Neutrophil (primary cell): ENCODE measurements around the gene SLC35G1.

Source experiments
- H3K27ac ChIP-seq: fragments of 200-600 bp; sonication (generic); 2 replicates; pipeline ENCODE4 v1.5.1; 2016; ENCODE audit warnings: mild to moderate bottlenecking, moderate library complexity
- H3K27me3 ChIP-seq: fragments of 200-600 bp; sonication (generic); 2 replicates; pipeline ENCODE4 v1.6.0; 2016; ENCODE audit warnings: mild to moderate bottlenecking
- H3K36me3 ChIP-seq: fragments of 200-600 bp; sonication (generic); 2 replicates; pipeline ENCODE4 v1.5.1; 2017
- H3K4me1 ChIP-seq, 2 experiments: fragments of 200-600 bp in 1 of 2; sonication (generic) in 1 of 2; 1 replicate in 1 of 2; 2 replicates in 1 of 2; pipeline versions ENCODE4 v1.5.1 to v1.6.1; 2013 to 2016; ENCODE audit warnings: low read depth in 1 of 2, low read length in 1 of 2, mild to moderate bottlenecking in 1 of 2, moderate library complexity in 1 of 2; ENCODE audit not compliant: control insufficient read depth in 1 of 2, insufficient read depth in 1 of 2
- H3K4me3 ChIP-seq, 2 experiments: fragments of 200-600 bp in 1 of 2; sonication (generic) in 1 of 2; 1 replicate in 1 of 2; 2 replicates in 1 of 2; pipeline ENCODE4 v1.5.1; 2013 to 2016; ENCODE audit warnings: low read depth in 1 of 2, low read length in 1 of 2, mild to moderate bottlenecking in 1 of 2, moderate library complexity in 1 of 2
- H3K9me3 ChIP-seq: fragments of 200-600 bp; sonication (generic); 2 replicates; pipeline ENCODE4 v1.5.1; 2016
- CTCF ChIP-seq: fragments of 200-600 bp; sonication (generic); IDR thresholded peaks from 2 replicates; pipeline ENCODE4 v1.5.1; 2016; ENCODE audit warnings: antibody characterized with exemption

Gene SLC35G1

GRCh38 chr10:93907059-93907458 is 13.3 kb downstream of the SLC35G1 start:
- no peak overlapping the region for H3K27ac ChIP-seq
- no peaks in the 10 kb centered on the region for H3K9me3 ChIP-seq
- no peaks in the 10 kb centered on the region for H3K4me1 ChIP-seq
- no peak for TF ChIP-seq CTCF
- H3K36me3 ChIP-seq = no peaks in the 10 kb centered on the region
- H3K27me3 ChIP-seq = no peaks in the 10 kb centered on the region
- H3K4me3 ChIP-seq = no peak overlapping the region

- Histone ChIP-seq H3K27ac (no peak overlapping the region), H3K4me3 (no peak overlapping the region), H3K27me3 (no peaks in the 10 kb centered on the region), H3K4me1 (no peaks in the 10 kb centered on the region), H3K36me3 (no peaks in the 10 kb centered on the region), H3K9me3 (no peaks in the 10 kb centered on the region)
- no peak for TF ChIP-seq CTCF
These were observed 18.1 kb downstream of the SLC35G1 start for GRCh38 chr10:93911866-93912265.

GRCh38 chr10:93912444-93912843 is 18.7 kb downstream of the SLC35G1 start:
- TF ChIP-seq CTCF = no peak
- H3K27me3 ChIP-seq = no peaks in the 10 kb centered on the region

GRCh38 chr10:93913706-93914105 is 19.9 kb downstream of the SLC35G1 start:
- no peaks in the 10 kb centered on the region for H3K27me3 ChIP-seq
- no peaks in the 10 kb centered on the region for H3K9me3 ChIP-seq
- no peak overlapping the region for H3K27ac ChIP-seq
- no peaks in the 10 kb centered on the region for H3K4me1 ChIP-seq
- no peak overlapping the region for H3K4me3 ChIP-seq
- no peak for TF ChIP-seq CTCF
- no peaks in the 10 kb centered on the region for H3K36me3 ChIP-seq

More at GRCh38 chr10:93912444-93912843, 18.7 kb downstream of the SLC35G1 start:
- H3K4me1 ChIP-seq = no peaks in the 10 kb centered on the region
- H3K9me3 ChIP-seq = no peaks in the 10 kb centered on the region
- H3K4me3 ChIP-seq = no peak overlapping the region
- H3K36me3 ChIP-seq = no peaks in the 10 kb centered on the region
- H3K27ac ChIP-seq = no peak overlapping the region

- Histone ChIP-seq H3K36me3 (no peaks in the 10 kb centered on the region), H3K4me1 (no peaks in the 10 kb centered on the region), H3K27ac (no peak overlapping the region), H3K9me3 (no peaks in the 10 kb centered on the region), H3K4me3 (no peak overlapping the region), H3K27me3 (no peaks in the 10 kb centered on the region)
- no peak for TF ChIP-seq CTCF
These were observed 21.8 kb downstream of the SLC35G1 start for GRCh38 chr10:93915598-93915997.
